ENCODE results near the gene CPNE1.

Gene CPNE1

DNA sequence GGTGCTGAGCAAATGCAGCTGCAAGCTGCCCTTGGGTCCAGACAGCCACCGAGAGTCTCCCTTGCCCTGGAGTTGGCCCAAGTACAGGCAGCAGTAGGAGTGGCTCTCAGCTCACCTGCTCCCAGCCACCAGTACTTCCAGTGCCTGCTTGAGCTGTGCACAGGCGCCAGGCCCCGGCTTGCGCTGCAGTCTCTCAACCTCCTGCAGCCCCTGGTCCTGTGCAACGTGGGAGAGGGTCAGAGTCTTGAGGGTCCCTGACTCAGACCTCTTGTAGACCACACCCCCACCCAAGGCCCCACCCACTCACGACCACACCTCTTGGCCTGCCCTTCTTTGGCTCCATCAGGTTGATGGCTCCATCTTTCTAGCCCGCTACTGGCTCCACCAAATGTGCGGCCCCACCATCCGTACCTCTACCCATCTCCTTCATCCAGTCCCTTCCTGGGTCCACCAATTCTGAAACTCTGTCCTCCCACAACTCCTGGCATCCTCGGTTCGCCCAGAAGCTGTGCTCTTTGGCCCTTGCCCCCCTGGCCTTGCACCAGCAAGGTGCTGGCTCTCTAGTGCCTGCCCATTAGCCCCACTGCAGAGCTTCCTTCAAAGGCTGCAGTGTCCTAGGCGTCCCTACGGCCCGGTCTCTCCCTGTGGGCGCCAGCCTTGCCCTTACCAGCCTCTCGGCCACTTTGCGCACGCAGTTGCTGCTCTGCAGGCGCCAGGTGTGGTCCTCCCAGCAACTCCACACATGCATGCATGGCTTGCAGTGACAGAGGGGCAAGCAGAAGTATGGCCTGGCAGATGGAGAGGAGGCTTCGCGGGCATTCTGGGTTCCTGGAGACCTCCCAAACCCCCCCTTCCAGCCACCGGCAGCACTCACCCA is 65.6 kb downstream of the CPNE1 start:
- no peak for DNase-seq (ENCODE audit: low read depth)

DNA sequence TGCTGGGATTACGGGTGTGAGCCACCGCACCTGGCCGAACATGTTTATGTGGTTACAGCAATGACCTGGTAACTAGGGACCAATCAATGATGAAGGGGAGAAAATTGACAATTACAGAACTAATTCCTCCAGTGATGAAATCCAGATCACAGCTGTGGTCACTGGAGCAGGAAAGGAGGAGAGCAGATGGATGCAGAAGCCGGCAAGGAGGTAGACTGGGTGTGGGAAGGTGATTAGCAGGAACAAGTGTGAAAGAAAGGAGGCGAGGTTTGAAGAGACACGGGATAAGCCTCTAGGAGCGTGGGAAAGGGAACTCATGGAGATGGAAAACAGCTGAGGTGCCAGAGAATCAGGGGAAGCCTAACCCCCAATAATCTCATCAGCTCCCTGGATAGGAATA is 66.2 kb downstream of the CPNE1 start:
- DNase-seq (ENCODE audit: low read depth), result no peak

DNA sequence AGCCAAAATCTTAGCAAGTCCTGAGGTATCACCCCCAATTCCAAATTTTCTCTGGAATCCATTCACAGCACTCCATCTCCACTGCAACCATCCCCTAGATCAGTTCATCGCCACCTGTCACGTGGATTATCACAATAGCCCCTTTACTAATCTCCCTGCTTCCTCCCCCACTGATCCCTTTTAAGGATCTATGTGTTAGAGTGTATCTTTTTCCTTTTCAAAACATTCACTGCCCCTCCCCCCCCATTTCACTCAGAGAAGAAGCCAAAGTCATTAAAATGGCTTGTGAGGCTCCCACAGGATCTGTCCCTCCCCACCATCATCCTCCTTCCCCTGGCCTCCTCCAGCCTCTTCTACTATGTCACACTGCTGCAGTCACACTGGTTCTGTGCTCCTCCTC is 67.5 kb downstream of the CPNE1 start:
- no peak for DNase-seq (ENCODE audit: low read depth)

DNA sequence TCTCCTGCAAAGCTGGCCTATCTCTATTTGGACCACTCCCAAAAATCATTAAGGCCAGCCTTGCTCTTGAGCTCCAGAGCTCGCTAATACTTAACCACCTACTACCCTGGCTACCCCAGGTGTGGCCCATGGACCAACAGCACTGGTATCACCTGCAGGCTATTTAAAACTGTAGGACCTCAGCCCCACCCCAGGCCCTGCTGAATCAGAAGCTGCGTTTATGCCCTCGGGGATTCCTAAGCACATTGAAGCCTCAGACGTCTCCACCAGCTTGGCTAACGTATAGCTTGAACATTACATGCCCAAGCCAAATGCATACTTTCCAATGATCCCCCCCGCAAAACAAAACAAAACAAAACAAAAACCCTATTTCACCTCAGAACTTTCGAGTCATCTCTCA is 68.8 kb downstream of the CPNE1 start:
- no peak for DNase-seq (ENCODE audit: low read depth)

DNA sequence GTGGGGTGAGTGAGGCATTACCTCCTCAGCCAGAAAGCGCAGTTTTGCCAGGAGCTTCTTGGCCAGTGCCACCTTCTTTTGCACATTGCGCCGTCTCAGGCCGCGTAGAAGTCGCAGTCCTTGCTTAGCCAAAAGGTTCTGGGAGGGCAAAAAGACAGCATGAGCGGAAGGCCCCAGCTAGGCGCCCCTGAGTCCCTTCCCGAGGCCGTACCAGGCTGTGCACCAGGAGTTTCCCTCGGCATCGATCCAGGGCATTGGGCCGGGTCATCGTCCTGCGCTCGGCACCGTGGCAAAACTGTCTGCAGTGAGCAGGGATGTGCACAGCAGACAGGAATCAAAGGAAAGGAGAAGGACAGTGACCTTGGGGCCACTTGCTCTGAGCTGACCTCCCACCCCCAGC is 69.2 kb downstream of the CPNE1 start:
- DNase-seq (ENCODE audit: low read depth), result no peak

DNA sequence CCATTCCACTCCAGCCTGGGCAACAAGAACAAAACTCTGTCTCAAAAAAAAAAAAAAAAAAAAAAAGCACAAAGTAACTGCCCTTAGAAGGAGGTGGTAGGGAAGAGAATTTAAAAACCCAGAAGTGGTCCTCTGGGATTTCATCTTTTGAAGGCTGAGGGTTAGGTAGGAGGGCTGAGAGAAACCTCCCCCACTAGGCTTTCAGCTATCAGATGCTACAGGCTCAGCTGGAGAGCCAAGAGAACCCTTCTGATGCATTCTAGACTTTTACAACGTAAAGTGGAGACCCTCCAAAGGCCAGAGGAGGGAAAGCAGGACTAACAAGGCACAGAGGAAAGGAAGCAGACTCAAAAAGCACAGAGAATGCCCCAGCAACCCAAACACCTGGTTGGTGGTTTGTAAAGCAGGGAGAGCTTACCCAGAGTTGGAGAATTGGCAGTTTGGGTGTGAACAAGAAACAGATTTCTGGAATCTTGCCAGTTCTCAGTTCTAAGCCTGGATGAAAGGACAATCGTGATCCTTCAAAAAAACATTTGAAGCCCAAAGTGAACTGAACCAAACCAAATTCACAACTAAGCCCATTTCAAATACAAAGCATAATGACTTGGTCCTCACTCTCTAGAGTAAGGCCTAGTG is 72.2 kb downstream of the CPNE1 start:
- DNase-seq (ENCODE audit: low read depth), result no peak

DNA sequence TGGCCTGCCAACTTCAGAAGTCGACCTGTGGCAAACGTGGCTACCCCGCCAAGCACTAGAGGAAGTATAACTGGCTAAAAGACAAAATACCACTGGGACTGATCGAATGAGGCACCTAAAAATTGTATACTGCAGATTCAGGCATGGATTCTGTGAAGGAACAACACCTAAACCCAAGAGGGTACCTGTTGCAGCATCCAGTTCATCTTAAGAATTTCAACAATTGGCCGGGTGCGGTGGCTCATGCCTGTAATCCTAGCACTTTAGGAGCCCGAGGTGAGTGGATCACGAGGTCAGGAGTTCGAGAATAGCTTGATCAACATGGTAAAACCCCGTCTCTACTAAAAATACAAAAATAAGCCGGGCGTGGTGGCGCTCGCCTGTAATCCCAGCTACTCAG is 76.3 kb downstream of the CPNE1 start:
- DNase-seq (ENCODE audit: low read depth), result no peak

DNA sequence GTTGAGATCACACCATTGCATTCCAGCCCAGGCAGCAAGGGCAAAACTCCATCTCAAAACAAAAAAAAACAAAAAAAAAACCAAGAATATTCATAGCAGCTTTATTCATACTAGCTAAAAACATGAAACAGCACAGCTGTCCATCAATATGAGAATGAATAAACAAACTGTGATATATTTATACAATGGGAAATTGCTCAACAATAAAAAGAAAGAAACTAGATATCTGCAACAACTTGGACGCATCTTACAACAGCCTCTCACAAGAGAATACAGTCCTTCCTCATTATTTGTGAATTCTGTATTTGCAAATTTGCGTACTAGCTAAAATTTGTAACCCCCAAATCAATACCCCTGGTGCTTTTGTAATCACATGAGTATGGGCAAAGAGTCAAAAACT is 77.3 kb downstream of the CPNE1 start:
- DNase-seq (ENCODE audit: low read depth), result no peak

DNA sequence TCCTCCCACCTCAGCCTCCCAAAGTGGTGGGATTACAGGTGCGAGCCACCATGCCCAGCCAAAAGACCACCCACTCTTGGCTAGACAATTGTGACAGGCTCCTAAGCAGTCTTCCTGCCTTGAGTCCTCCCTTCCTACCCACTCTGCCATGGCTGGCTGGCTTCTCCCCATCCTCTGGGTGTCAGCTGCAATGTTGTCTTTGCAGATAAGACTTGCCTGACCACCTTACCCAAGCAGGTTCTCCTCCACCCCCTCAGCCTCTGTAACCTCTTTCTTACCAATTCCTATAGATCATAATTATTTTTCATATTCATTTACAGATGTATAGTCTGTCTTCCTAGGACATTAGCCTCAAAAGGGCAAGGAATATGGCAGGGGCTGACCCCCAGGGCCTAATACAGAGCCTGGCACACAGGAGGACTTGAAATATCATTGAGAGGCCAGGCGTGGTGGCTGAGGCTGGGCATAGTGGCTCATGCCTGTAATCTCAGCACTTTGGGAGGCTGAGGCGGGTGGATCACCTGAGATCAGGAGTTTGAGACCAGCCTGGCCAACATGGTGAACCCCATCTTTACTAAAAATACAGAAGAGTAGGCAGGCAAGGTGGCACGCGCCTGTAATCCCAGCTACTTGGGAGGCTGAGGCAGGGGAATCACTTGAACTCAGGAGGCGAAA is 77.8 kb downstream of the CPNE1 start:
- no peak for DNase-seq (ENCODE audit: low read depth)

DNA sequence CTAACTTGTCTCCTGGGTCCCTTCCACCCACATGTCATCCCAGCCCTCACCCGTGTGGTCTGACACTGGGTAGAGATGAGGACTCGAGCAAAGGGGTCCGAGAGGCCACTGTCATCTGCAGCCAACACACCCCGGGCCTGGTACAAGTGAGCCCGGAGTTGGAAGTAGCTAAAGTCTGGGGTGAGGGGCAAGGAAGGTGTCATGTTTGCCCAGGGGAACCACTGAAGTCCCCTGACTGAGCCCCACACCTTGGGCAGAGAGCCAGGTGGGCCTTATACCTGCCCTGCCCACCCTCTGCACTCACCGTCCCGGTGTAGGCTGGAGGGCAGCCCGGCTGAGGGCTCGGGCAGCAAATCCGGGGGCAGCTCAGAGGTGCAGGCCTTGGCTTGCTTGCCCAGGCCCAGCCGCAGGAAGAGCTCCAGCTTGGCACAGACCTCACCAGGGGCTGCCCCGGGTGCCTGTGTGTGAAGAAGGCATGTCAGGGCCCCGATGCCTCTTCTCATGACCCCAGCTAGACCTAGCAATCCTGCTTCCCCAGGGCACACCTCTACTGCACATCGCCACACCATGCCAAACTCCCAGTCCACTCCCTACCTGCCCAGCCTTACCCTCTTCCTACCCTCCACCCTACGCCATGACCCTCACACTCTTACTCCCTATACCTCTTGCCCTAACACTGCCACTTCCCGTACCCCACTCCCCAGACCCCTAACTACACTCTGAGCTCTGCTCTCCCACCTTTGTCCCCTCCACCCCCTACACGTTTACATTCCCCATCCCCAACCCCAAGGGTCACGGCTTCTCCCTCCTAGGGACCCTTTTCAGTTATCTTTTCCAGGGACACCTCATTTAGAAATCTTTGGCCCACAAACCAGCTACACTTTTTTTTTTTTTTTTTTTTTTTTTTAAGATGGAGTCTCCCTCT is 80.8 kb downstream of the CPNE1 start:
- DNase-seq (ENCODE audit: low read depth), result no peak

DNA sequence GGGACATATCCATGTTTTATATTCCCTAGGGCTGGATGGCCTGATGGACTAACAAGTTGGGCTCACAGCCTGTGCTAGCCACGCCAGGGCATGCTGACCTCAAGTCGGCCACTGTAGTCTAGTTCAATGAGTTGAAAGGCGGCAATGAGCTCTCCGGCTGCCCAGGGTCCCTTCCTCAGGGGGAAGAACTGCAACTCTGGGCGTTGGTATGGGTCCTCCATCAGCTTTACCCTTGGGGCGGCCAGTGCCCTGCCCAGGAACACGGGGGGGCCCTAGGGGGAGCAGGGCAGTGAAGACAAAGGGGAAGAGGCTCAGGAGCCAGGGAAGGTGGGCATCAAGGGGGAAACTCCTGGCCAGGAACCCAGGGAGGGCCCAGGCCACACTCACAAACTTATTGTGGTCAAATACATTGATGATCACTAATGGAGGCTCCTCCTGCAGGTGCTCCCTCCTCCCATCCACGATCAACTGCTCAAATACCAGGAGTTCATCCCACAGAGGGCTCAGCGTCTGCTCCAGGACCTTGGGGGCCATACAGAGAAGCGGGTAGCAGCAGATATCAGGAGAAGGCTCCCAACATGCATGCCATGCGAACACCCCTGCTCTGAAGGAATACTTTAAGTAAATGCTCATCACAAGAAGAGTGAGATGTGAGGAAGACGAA is 81.8 kb downstream of the CPNE1 start:
- no peak for DNase-seq (ENCODE audit: low read depth)

DNA sequence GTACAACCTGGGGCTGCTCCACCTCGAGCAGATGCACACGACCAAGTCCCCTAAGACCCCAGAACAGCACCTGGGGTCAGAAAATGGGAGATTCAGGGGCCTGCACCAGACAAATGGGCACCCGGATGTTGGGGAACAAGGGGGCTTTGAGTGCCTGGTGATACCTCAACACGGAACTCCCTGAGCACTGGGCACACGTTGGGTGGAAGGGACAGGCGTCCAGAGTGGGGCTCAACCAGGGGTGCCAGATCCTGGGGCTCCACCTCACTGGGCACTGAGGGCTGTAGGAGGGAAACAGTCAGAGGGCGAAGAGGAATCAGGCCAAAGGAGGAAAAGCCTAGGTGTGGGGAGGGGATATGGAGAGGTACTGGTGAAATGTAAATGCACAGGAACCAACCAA is 82.6 kb downstream of the CPNE1 start:
- no peak for DNase-seq (ENCODE audit: low read depth)

DNA sequence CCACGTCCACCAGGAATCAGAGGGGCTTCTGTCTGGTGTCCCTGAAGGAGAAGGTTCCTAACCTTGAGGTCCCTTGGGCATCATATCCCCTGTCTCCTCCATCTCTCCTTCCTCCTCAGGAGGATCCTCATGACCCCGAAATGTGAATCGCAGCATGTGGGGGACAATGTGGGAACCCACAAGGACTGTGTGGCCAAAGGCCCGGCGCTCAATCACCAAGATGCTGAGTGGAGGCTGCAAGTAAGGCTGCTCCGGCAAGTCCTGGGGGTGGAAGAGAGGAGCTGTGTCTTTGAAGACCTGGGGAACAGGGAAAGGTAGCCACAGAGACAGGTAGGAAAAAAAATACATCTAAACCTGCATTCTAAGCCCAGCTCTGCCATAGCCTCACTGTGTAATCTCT is 85.5 kb downstream of the CPNE1 start:
- DNase-seq (ENCODE audit: low read depth), result no peak

DNA sequence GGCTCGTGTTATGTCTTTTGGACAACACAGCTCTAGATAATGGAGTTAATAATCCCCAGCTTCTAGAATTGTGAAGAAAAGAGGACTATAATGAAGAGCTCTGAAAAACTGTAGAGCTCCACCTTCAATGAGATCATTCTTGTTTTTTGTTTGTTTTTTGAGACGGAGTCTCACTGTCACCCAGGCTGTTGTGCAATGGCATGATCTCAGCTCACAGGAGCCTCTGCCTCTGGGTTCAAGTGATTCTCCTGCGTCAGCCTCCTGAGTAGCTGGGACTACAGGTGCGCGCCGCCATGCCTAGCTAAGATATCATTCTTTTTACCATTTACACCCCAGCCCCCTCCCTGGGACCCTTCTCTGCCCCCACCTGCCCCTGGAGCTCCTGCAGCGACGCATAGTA is 86.2 kb downstream of the CPNE1 start:
- DNase-seq (ENCODE audit: low read depth), result no peak

DNA sequence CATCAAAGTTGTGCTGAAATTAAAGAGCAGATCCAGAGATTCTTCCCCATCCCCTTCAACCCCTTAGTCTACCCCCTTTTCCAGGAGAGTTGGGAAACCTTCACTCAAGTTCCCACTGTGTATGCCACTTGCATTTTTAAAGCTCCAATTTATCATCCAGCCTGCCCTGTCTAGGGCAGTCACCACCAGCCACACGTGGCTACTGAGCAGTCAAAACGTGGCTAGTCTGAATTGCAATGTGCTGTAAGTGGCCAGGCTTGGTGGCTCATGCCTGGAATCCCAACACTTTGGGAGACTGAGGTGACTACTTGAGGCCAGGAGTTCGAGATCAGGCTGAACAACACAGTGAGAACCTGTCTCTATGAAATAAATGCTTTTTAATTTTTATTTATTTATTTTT is 87.9 kb downstream of the CPNE1 start:
- no peak for DNase-seq (ENCODE audit: low read depth)
